Spinal cord (tissue), 10 donors: ENCODE data around the gene KCNRG. TPM values are rescaled to one million over a fixed set of nuclear protein-coding genes. Genes with fewer than 3 reads are reported as not detected.
"Not testable (repeated sequence)": the region's sequence is repeated elsewhere in the genome, so short reads cannot be mapped to it uniquely, and the experiment has no call there.

Experiments
- DNase-seq, 6 donors: peaks; one replicate each; pipeline versions ENCODE4 v3.0.0 to v3.0.0-alpha.2; 2013 to 2015; ENCODE audit warnings: low spot score in 6 of 6, low read depth in 4 of 6
- H3K27ac ChIP-seq: one replicate; pipeline ENCODE4 v1.5.1; 2013; ENCODE audit warnings: low read depth, low read length, control low read depth
- H3K27me3 ChIP-seq: one replicate; pipeline ENCODE4 v1.6.1; 2013; ENCODE audit warnings: low read length; ENCODE audit not compliant: control insufficient read depth, insufficient read depth
- H3K36me3 ChIP-seq: one replicate; pipeline ENCODE4 v1.6.1; 2013; ENCODE audit warnings: low read length; ENCODE audit not compliant: control insufficient read depth, insufficient read depth
- H3K4me1 ChIP-seq: one replicate; pipeline ENCODE4 v1.6.1; 2013; ENCODE audit warnings: low read length; ENCODE audit not compliant: control insufficient read depth, insufficient read depth
- H3K4me3 ChIP-seq: one replicate; pipeline ENCODE4 v1.5.1; 2013; ENCODE audit warnings: low read depth, low read length, control low read depth
- H3K9me3 ChIP-seq: one replicate; pipeline ENCODE4 v1.6.1; 2013; ENCODE audit warnings: low read length; ENCODE audit not compliant: control insufficient read depth, insufficient read depth
- WGBS: methylation state at CpG from one replicate; pipeline ENCODE4 v1.1.5; 2013; ENCODE audit warnings: missing lambda C conversion rate; ENCODE audit not compliant: insufficient coverage; 5-methylcytosine and 5-hydroxymethylcytosine counted together
- polyA plus RNA-seq, 2 donors: library from polyadenylated mRNA; unstranded; fragments of 120-200 nt; gene quantifications; one replicate each; pipeline ENCODE4 v1.2.1, GENCODE V29; 2013; ENCODE audit not compliant: insufficient read length in 2 of 2
- total RNA-seq, 2 donors: library from RNA; depleted of rRNA in 1 of 2; stranded (reverse); fragments of 120-200 nt in 1 of 2; fragments of >200 nt in 1 of 2; gene quantifications; one replicate each; pipeline versions ENCODE4 v1.2.3 to v1.2.4, GENCODE V29; 2013 to 2014
- donor health status: healthy.

Gene KCNRG
- total and polyA plus RNA-seq, 4 donors, result 1.9 to 7.5 (median 3.4) TPM

- Histone ChIP-seq H3K4me3 (no peak overlapping the region), H3K36me3 (no peaks in the 10 kb centered on the region), H3K27me3 (no peaks in the 10 kb centered on the region), H3K4me1 (no peaks in the 10 kb centered on the region), H3K27ac (no peak overlapping the region), H3K9me3 (no peaks in the 10 kb centered on the region)
- WGBS, result 86% methylated on average over 1 of the region's 3 CpGs
- no peak for DNase-seq
These were observed 15.1 kb downstream of the KCNRG start for GRCh38 chr13:50030315-50030714.

GRCh38 chr13:50033725-50034124 is 18.5 kb downstream of the KCNRG start:
- Histone ChIP-seq H3K27ac (no peak overlapping the region), H3K9me3 (no peaks in the 10 kb centered on the region), H3K27me3 (no peaks in the 10 kb centered on the region), H3K4me1 (no peaks in the 10 kb centered on the region), H3K36me3 (no peaks in the 10 kb centered on the region), H3K4me3 (no peak overlapping the region)
- no peak for DNase-seq

- no peak for DNase-seq
- H3K4me3 ChIP-seq, result no peak overlapping the region
- no peaks in the 10 kb centered on the region for H3K27me3 ChIP-seq
- H3K4me1 ChIP-seq, result no peaks in the 10 kb centered on the region
- no peaks in the 10 kb centered on the region for H3K36me3 ChIP-seq
- no peak overlapping the region for H3K27ac ChIP-seq
- no peaks in the 10 kb centered on the region for H3K9me3 ChIP-seq
These were observed 22.5 kb downstream of the KCNRG start for GRCh38 chr13:50037788-50038187.

- Histone ChIP-seq H3K9me3 (no peaks in the 10 kb centered on the region), H3K36me3 (no peaks in the 10 kb centered on the region), H3K27me3 (no peaks in the 10 kb centered on the region), H3K4me3 (no peak overlapping the region), H3K4me1 (no peaks in the 10 kb centered on the region), H3K27ac (no peak overlapping the region)
- 100% methylated on average over 1 of the region's 6 CpGs for WGBS
- DNase-seq, result no peak
These were observed 23.0 kb downstream of the KCNRG start for GRCh38 chr13:50038266-50038665.

- Histone ChIP-seq H3K27me3 (no peaks in the 10 kb centered on the region), H3K4me3 (no peak overlapping the region), H3K36me3 (no peaks in the 10 kb centered on the region), H3K27ac (no peak overlapping the region), H3K9me3 (no peaks in the 10 kb centered on the region), H3K4me1 (no peaks in the 10 kb centered on the region)
- whole genome bisulfite sequencing, result 90% methylated on average over 2 of the region's 4 CpGs
- no peak for DNase-seq
These were observed 37.2 kb downstream of the KCNRG start for GRCh38 chr13:50052478-50052877.

GRCh38 chr13:50053844-50054243 is 38.6 kb downstream of the KCNRG start:
- Histone ChIP-seq H3K4me3 (no peak overlapping the region), H3K9me3 (no peaks in the 10 kb centered on the region)

GRCh38 chr13:50055454-50055853 is 40.2 kb downstream of the KCNRG start:
- Histone ChIP-seq H3K4me1 (no peaks in the 10 kb centered on the region), H3K9me3 (no peaks in the 10 kb centered on the region), H3K27ac (no peak overlapping the region), H3K4me3 (no peak overlapping the region), H3K27me3 (no peaks in the 10 kb centered on the region), H3K36me3 (no peaks in the 10 kb centered on the region)
- WGBS, result 100% methylated on average over 1 of the region's 1 CpG
- no peak for DNase-seq

More at GRCh38 chr13:50053844-50054243, 38.6 kb downstream of the KCNRG start:
- no peak for DNase-seq
- Histone ChIP-seq H3K27ac (no peak overlapping the region), H3K27me3 (no peaks in the 10 kb centered on the region), H3K4me1 (no peaks in the 10 kb centered on the region), H3K36me3 (no peaks in the 10 kb centered on the region)
- no CpG with 5 or more reads among the region's 1 CpG for WGBS

GRCh38 chr13:50060718-50061117 is 45.5 kb downstream of the KCNRG start:
- Histone ChIP-seq H3K9me3 (no peaks in the 10 kb centered on the region), H3K36me3 (no peaks in the 10 kb centered on the region), H3K27ac (no peak overlapping the region), H3K4me1 (no peaks in the 10 kb centered on the region), H3K27me3 (no peaks in the 10 kb centered on the region), H3K4me3 (no peak overlapping the region)
- no CpG with 5 or more reads among the region's 1 CpG for WGBS
- DNase-seq, result no peak

GRCh38 chr13:50062336-50062735 is 47.1 kb downstream of the KCNRG start:
- H3K27me3 ChIP-seq, DNase-seq, H3K27ac ChIP-seq, H3K4me3 ChIP-seq, H3K9me3 ChIP-seq, H3K36me3 ChIP-seq, H3K4me1 ChIP-seq: not testable (repeated sequence)
- WGBS, result 100% methylated on average over 3 of the region's 7 CpGs

GRCh38 chr13:50065712-50066111 is 50.5 kb downstream of the KCNRG start:
- no peaks in the 10 kb centered on the region for H3K27me3 ChIP-seq
- no peak for DNase-seq
- H3K27ac ChIP-seq, result no peak overlapping the region
- H3K36me3 ChIP-seq, result peaks cover 2% of the 10 kb centered on the region
- no peak overlapping the region for H3K4me3 ChIP-seq
- H3K9me3 ChIP-seq, result no peaks in the 10 kb centered on the region
- no CpG with 5 or more reads among the region's 1 CpG for whole genome bisulfite sequencing
- no peaks in the 10 kb centered on the region for H3K4me1 ChIP-seq
